D721Med (cell line): Measurements from ENCODE around the gene GLP2R.

Experiments
- DNase-seq: peaks from one replicate; pipeline ENCODE4 v3.0.0; 2011; ENCODE audit warnings: low spot score; ENCODE audit not compliant: insufficient read length
- FAIRE-seq: peaks from 2 replicates; lab custom pipeline; 2011; peaks lifted over from hg19 to GRCh38; lab: Jason Lieb, UNC
- CTCF ChIP-seq: IDR thresholded peaks from 2 replicates; pipeline ENCODE4 v1.5.1; 2012; ENCODE audit warnings: mild to moderate bottlenecking, control low read depth; ENCODE audit not compliant: insufficient read depth; ENCODE audit errors: missing control alignments

GLP2R gene

GRCh38 chr17:9878786-9879525, 53.2 kb downstream of the GLP2R start:
- no peak for DNase-seq
- no peak for FAIRE-seq
- no peak for TF ChIP-seq CTCF

GRCh38 chr17:9880582-9880999, 54.9 kb downstream of the GLP2R start:
- FAIRE-seq (no peak), DNase-seq (no peak)
- no peak for TF ChIP-seq CTCF

- DNase-seq (no peak), FAIRE-seq (no peak)
- no peak for TF ChIP-seq CTCF
Observed at GRCh38 chr17:9883451-9883850, 57.7 kb downstream of the GLP2R start.

GRCh38 chr17:9886141-9886930, 60.6 kb downstream of the GLP2R start:
- TF ChIP-seq CTCF, result no peak
- no peak for DNase-seq
- no peak for FAIRE-seq

- no peak for DNase-seq
- no peak for TF ChIP-seq CTCF
- FAIRE-seq, result no peak
Observed at GRCh38 chr17:9887508-9887907, 61.8 kb downstream of the GLP2R start.

- DNase-seq (no peak), FAIRE-seq (no peak)
- TF ChIP-seq CTCF, result peak; percentile 28
Observed at GRCh38 chr17:9890124-9890523, 64.4 kb downstream of the GLP2R start.
